Caco-2 (cell line): ENCODE data around the gene PRDM2. TPM values are rescaled to one million over a fixed set of nuclear protein-coding genes. Genes with fewer than 3 reads are reported as not detected.

Experiments used
- BruUV-seq: library from RNA; stranded (reverse); fragments of 400-500 nt; replicated peaks from 2 replicates; lab custom pipeline; 2021; lab: Mats Ljungman, UMichigan
- CTCF ChIA-PET: fragments of 300-600 bp; sonication (Branson Sonifier 250); formaldehyde crosslinking; loops from one replicate; lab custom pipeline; 2022; ENCODE audit warnings: antibody characterized with exemption; lab: Charles Lee
- POLR2A ChIA-PET: fragments of 300-600 bp; sonication (Branson Sonifier 250); formaldehyde crosslinking; loops from one replicate; lab custom pipeline; 2022; ENCODE audit warnings: antibody characterized with exemption; lab: Charles Lee
- DNase-seq, 2 experiments: peaks; one replicate each; pipeline versions ENCODE4 v3.0.0 to v3.0.0-alpha.2; 2020 to 2022
- H3K27me3 ChIP-seq: replicated peaks from 2 replicates; pipeline ENCODE4 v1.6.0; 2011; ENCODE audit warnings: low read length; ENCODE audit not compliant: control insufficient read depth, insufficient read depth
- H3K36me3 ChIP-seq: 2 replicates; pipeline ENCODE4 v1.5.1; 2011; ENCODE audit warnings: low read length; ENCODE audit not compliant: control insufficient read depth, insufficient read depth
- H3K4me1 ChIP-seq: fragments of 250-450 bp; sonication (Bioruptor Pico); 2 replicates; pipeline ENCODE4 v1.5.1; 2020; ENCODE audit warnings: mild to moderate bottlenecking
- H3K4me3 ChIP-seq: 2 replicates; pipeline ENCODE4 v1.5.1; 2011; ENCODE audit warnings: low read depth, mild to moderate bottlenecking, control low read depth, low read length
- H3K9me3 ChIP-seq: fragments of 250-450 bp; sonication (Bioruptor Pico); 2 replicates; pipeline ENCODE4 v1.5.1; 2020; ENCODE audit warnings: mild to moderate bottlenecking, moderate library complexity
- H3K27ac Mint-ChIP-seq: one replicate; pipeline ENCODE4 v1.8.0; 2022; ENCODE audit warnings: mixed read lengths; ENCODE audit not compliant: unreplicated experiment
- H3K27me3 Mint-ChIP-seq: one replicate; pipeline ENCODE4 v1.8.0; 2022; ENCODE audit warnings: mixed read lengths; ENCODE audit not compliant: insufficient read depth, unreplicated experiment
- H3K36me3 Mint-ChIP-seq: one replicate; pipeline ENCODE4 v1.8.0; 2022; ENCODE audit warnings: mild to moderate bottlenecking, mixed read lengths; ENCODE audit not compliant: insufficient read depth, unreplicated experiment
- H3K4me1 Mint-ChIP-seq: one replicate; pipeline ENCODE4 v1.8.0; 2022; ENCODE audit warnings: low read depth, mixed read lengths; ENCODE audit not compliant: unreplicated experiment
- H3K4me3 Mint-ChIP-seq: one replicate; pipeline ENCODE4 v1.8.0; 2022; ENCODE audit warnings: mild to moderate bottlenecking, moderate library complexity, mixed read lengths; ENCODE audit not compliant: unreplicated experiment
- H3K9me3 Mint-ChIP-seq: one replicate; pipeline ENCODE4 v1.8.0; 2022; ENCODE audit warnings: mixed read lengths; ENCODE audit not compliant: unreplicated experiment
- CTCF ChIP-seq, 2 experiments: fragments of 200-600 bp in 1 of 2; IDR thresholded peaks; 1 replicate in 1 of 2; 2 replicates in 1 of 2; pipeline versions ENCODE4 v1.5.1 to v1.8.0; 2011 to 2022; ENCODE audit warnings: antibody characterized with exemption in 1 of 2, control low read depth in 1 of 2, inconsistent platforms in 1 of 2, low read depth in 1 of 2, low read length in 1 of 2, mild to moderate bottlenecking in 1 of 2, moderate library complexity in 1 of 2; ENCODE audit not compliant: insufficient read depth in 1 of 2, severe bottlenecking in 1 of 2, unreplicated experiment in 1 of 2
- intact Hi-C: fragments of 100-400 bp; cut with micrococcal nuclease; formaldehyde crosslinking; loops from one replicate; pipeline ENCODE4 v1.10.0; 2022; ENCODE audit not compliant: unreplicated experiment
- total RNA-seq: library from RNA; stranded (reverse); gene quantifications from 2 replicates; pipeline ENCODE4 v1.2.3, GENCODE V29; 2022

PRDM2 gene
- total RNA-seq, 1 experiment from 2014 or later, result 32.7 TPM

- CTCF ChIA-PET, result no interaction called here
Observed at GRCh38 chr1:13817906-13818305, 117.9 kb downstream of the PRDM2 start.

GRCh38 chr1:13818926-13819325 lies 118.9 kb downstream of the PRDM2 start:
- no peak for TF ChIP-seq CTCF (IDR thresholded peaks at IDR 0.05; ENCODE audit: insufficient read depth in 1 of 2, low read depth in 1 of 2, low read length in 1 of 2, severe bottlenecking in 1 of 2, unreplicated experiment in 1 of 2)
- BruUV-seq, result no TSS peak

More at GRCh38 chr1:13817906-13818305, 117.9 kb downstream of the PRDM2 start:
- H3K27me3 Mint-ChIP-seq, result no peaks in the 10 kb centered on the region
- no peaks in the 10 kb centered on the region for H3K27me3 ChIP-seq
- H3K4me3 ChIP-seq, result no peak overlapping the region
- H3K9me3 Mint-ChIP-seq, result no peaks in the 10 kb centered on the region
- H3K36me3 ChIP-seq, result no peaks in the 10 kb centered on the region
- DNase-seq, result no peak
- peaks cover 5% of the 10 kb centered on the region for H3K4me1 ChIP-seq
- H3K27ac Mint-ChIP-seq, result no peak overlapping the region
- TF ChIP-seq CTCF (IDR thresholded peaks at IDR 0.05; ENCODE audit: insufficient read depth in 1 of 2, low read depth in 1 of 2, low read length in 1 of 2, severe bottlenecking in 1 of 2, unreplicated experiment in 1 of 2), result no peak
- H3K9me3 ChIP-seq, result no peaks in the 10 kb centered on the region
- no peak overlapping the region for H3K4me3 Mint-ChIP-seq
- intact Hi-C loops, result no loop called here
- H3K36me3 Mint-ChIP-seq, result no peaks in the 10 kb centered on the region
- no TSS peak for BruUV-seq
- POLR2A ChIA-PET, result no interaction called here
- no peaks in the 10 kb centered on the region for H3K4me1 Mint-ChIP-seq

DNA sequence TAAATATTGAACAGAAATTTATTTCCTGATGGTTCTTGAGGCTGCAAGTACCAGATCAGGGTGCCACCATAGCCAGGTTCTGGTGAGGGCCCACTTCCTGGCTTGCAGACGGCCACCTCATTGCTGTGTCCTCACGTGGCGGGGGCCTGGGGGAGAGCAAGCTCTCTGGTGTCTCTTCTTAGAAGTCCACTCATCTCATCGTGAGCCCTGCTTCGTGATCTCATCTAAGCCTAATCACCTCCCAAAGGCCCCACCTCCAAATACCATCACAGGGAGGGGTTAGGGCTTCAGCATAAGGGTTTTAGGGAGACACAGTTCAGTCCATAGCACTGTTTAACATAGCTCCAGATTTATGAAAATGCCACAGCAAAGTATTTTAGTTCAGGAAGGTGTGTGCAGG lies 119.7 kb downstream of the PRDM2 start:
- Histone ChIP-seq H3K9me3 (no peaks in the 10 kb centered on the region), H3K4me1 (no peaks in the 10 kb centered on the region), H3K27me3 (no peaks in the 10 kb centered on the region), H3K4me3 (no peak overlapping the region), H3K36me3 (no peaks in the 10 kb centered on the region)
- no peak for DNase-seq
- intact Hi-C loops, result no loop called here
- Mint-ChIP-seq H3K36me3 (no peaks in the 10 kb centered on the region), H3K27me3 (no peaks in the 10 kb centered on the region), H3K4me3 (no peak overlapping the region), H3K27ac (no peak overlapping the region), H3K4me1 (no peaks in the 10 kb centered on the region), H3K9me3 (no peaks in the 10 kb centered on the region)
- POLR2A ChIA-PET, result no interaction called here
- CTCF ChIA-PET, result no interaction called here
- BruUV-seq, result no TSS peak
- no peak for TF ChIP-seq CTCF (IDR thresholded peaks at IDR 0.05; ENCODE audit: insufficient read depth in 1 of 2, low read depth in 1 of 2, low read length in 1 of 2, severe bottlenecking in 1 of 2, unreplicated experiment in 1 of 2)

More at GRCh38 chr1:13818926-13819325, 118.9 kb downstream of the PRDM2 start:
- no peak for DNase-seq
- intact Hi-C loops, result no loop called here
- Histone ChIP-seq H3K9me3 (no peaks in the 10 kb centered on the region), H3K27me3 (no peaks in the 10 kb centered on the region), H3K4me3 (no peak overlapping the region), H3K36me3 (no peaks in the 10 kb centered on the region), H3K4me1 (no peaks in the 10 kb centered on the region)
- Mint-ChIP-seq H3K27me3 (no peaks in the 10 kb centered on the region), H3K4me3 (no peak overlapping the region), H3K36me3 (no peaks in the 10 kb centered on the region), H3K4me1 (no peaks in the 10 kb centered on the region), H3K27ac (no peak overlapping the region), H3K9me3 (no peaks in the 10 kb centered on the region)
- ChIA-PET POLR2A (no interaction called here), CTCF (no interaction called here)
